WTC11 (cell line): ENCODE measurements around the gene DOCK1. TPM values are rescaled to one million over a fixed set of nuclear protein-coding genes. Genes with fewer than 3 reads are reported as not detected.

Source experiments
- ATAC-seq: fragments of 200-7000 bp; cut with Tn5 transposase; 2 replicates; pipeline ENCODE4 v1.10.0; 2021; ENCODE audit warnings: mild to moderate bottlenecking, moderate library complexity
- CTCF ChIA-PET: fragments of 300-600 bp; sonication (Branson Sonifier 250); formaldehyde crosslinking; loops from one replicate; lab custom pipeline; 2021; ENCODE audit warnings: antibody characterized with exemption; lab: Charles Lee
- POLR2A ChIA-PET: fragments of 350-600 bp; sonication (Branson Sonifier 250); formaldehyde crosslinking; loops from one replicate; lab custom pipeline; 2021; ENCODE audit warnings: antibody characterized with exemption; lab: Charles Lee
- DNase-seq: peaks from one replicate; pipeline ENCODE4 v3.0.0; 2021; ENCODE audit warnings: low spot score
- H3K27ac Mint-ChIP-seq: 2 replicates; pipeline ENCODE4 v1.8.0; 2021; ENCODE audit warnings: mixed read lengths
- H3K27me3 Mint-ChIP-seq: 2 replicates; pipeline ENCODE4 v1.8.0; 2021; ENCODE audit warnings: low read depth, mild to moderate bottlenecking, moderate library complexity, mixed read lengths
- H3K36me3 Mint-ChIP-seq: 2 replicates; pipeline ENCODE4 v1.8.0; 2021; ENCODE audit warnings: mixed read lengths
- H3K4me1 Mint-ChIP-seq: 2 replicates; pipeline ENCODE4 v1.8.0; 2022; ENCODE audit warnings: mixed read lengths
- H3K4me3 Mint-ChIP-seq: 2 replicates; pipeline ENCODE4 v1.8.0; 2021; ENCODE audit warnings: mild to moderate bottlenecking, moderate library complexity, mixed read lengths
- H3K9me3 Mint-ChIP-seq: 2 replicates; pipeline ENCODE4 v1.8.0; 2021; ENCODE audit warnings: mixed read lengths
- AFF4 ChIP-seq: sonication (generic); formaldehyde crosslinking; IDR thresholded peaks from 2 replicates; pipeline ENCODE4 v1.8.1; 2023; ENCODE audit warnings: mild to moderate bottlenecking, missing genetic modification reagents, borderline replicate concordance
- ARID4B ChIP-seq: sonication (generic); formaldehyde crosslinking; IDR thresholded peaks from 2 replicates; pipeline ENCODE4 v1.8.0; 2023; ENCODE audit warnings: missing genetic modification reagents, mild to moderate bottlenecking, borderline replicate concordance
- CBFB ChIP-seq: sonication (generic); formaldehyde crosslinking; IDR thresholded peaks from 2 replicates; pipeline ENCODE4 v1.8.1; 2022; ENCODE audit warnings: mild to moderate bottlenecking, low read depth, missing genetic modification reagents
- CDX4 ChIP-seq: fragments of 250-450 bp; sonication (Bioruptor Pico); IDR thresholded peaks from 2 replicates; pipeline ENCODE4 v1.9.0; 2021; ENCODE audit warnings: moderate library complexity, mild to moderate bottlenecking, inconsistent platforms, borderline replicate concordance
- CREB1 ChIP-seq: sonication (generic); formaldehyde crosslinking; IDR thresholded peaks from 2 replicates; pipeline ENCODE4 v1.8.0; 2023; ENCODE audit warnings: mild to moderate bottlenecking, missing genetic modification reagents
- HMGA2 ChIP-seq: fragments of 250-450 bp; sonication (Bioruptor Pico); IDR thresholded peaks from 2 replicates; pipeline ENCODE4 v1.4.0; 2021; ENCODE audit warnings: mild to moderate bottlenecking, moderate library complexity
- IRF1 ChIP-seq: sonication (generic); formaldehyde crosslinking; IDR thresholded peaks from 2 replicates; pipeline ENCODE4 v1.8.0; 2023; ENCODE audit warnings: missing genetic modification reagents
- JAZF1 ChIP-seq: fragments of 250-450 bp; sonication (Bioruptor Pico); IDR thresholded peaks from 2 replicates; pipeline ENCODE4 v1.9.0; 2021; ENCODE audit warnings: moderate library complexity, mild to moderate bottlenecking, inconsistent platforms
- MXD4 ChIP-seq: fragments of 250-450 bp; sonication (Bioruptor Pico); IDR thresholded peaks from 2 replicates; pipeline ENCODE4 v1.8.0; 2021; ENCODE audit warnings: mild to moderate bottlenecking, moderate library complexity, borderline replicate concordance
- NR1H2 ChIP-seq: sonication (generic); formaldehyde crosslinking; IDR thresholded peaks from 2 replicates; pipeline ENCODE4 v1.9.0; 2021; ENCODE audit warnings: mild to moderate bottlenecking, moderate library complexity, missing genetic modification reagents
- PREB ChIP-seq: sonication (generic); formaldehyde crosslinking; IDR thresholded peaks from 2 replicates; pipeline ENCODE4 v1.8.1; 2022; ENCODE audit warnings: mild to moderate bottlenecking, missing genetic modification reagents, moderate library complexity, borderline replicate concordance
- SMAD3 ChIP-seq: sonication (generic); formaldehyde crosslinking; IDR thresholded peaks from 2 replicates; pipeline ENCODE4 v1.8.0; 2022; ENCODE audit warnings: missing genetic modification reagents, mild to moderate bottlenecking, borderline replicate concordance
- SMAD4 ChIP-seq: sonication (generic); formaldehyde crosslinking; IDR thresholded peaks from 2 replicates; pipeline ENCODE4 v1.8.0; 2022; ENCODE audit warnings: mild to moderate bottlenecking, missing genetic modification reagents
- SP1 ChIP-seq: sonication (generic); formaldehyde crosslinking; conservative IDR thresholded peaks from 2 replicates; pipeline ENCODE4 v1.8.1; 2022; ENCODE audit warnings: missing genetic modification reagents
- TEAD1 ChIP-seq: sonication (generic); formaldehyde crosslinking; IDR thresholded peaks from 2 replicates; pipeline ENCODE4 v1.8.0; 2022; ENCODE audit warnings: mild to moderate bottlenecking, missing genetic modification reagents
- ZBTB43 ChIP-seq: sonication (generic); formaldehyde crosslinking; IDR thresholded peaks from 2 replicates; pipeline ENCODE4 v1.8.1; 2023; ENCODE audit warnings: mild to moderate bottlenecking, missing genetic modification reagents
- ZMAT4 ChIP-seq: fragments of 250-450 bp; sonication (Bioruptor Pico); IDR thresholded peaks from 2 replicates; pipeline ENCODE4 v1.9.0; 2021; ENCODE audit warnings: mild to moderate bottlenecking
- ZNF121 ChIP-seq: sonication (generic); formaldehyde crosslinking; IDR thresholded peaks from 2 replicates; pipeline ENCODE4 v1.8.0; 2023; ENCODE audit warnings: missing genetic modification reagents
- ZNF138 ChIP-seq: sonication (generic); formaldehyde crosslinking; conservative IDR thresholded peaks from 2 replicates; pipeline ENCODE4 v1.8.1; 2022; ENCODE audit warnings: mild to moderate bottlenecking, moderate library complexity, missing genetic modification reagents
- ZNF219 ChIP-seq: sonication (generic); formaldehyde crosslinking; IDR thresholded peaks from 2 replicates; pipeline ENCODE4 v1.8.0; 2023; ENCODE audit warnings: missing genetic modification reagents, mild to moderate bottlenecking, borderline replicate concordance
- ZNF396 ChIP-seq: fragments of 250-450 bp; sonication (Bioruptor Pico); IDR thresholded peaks from 2 replicates; pipeline ENCODE4 v1.8.0; 2021; ENCODE audit warnings: mild to moderate bottlenecking, moderate library complexity, borderline replicate concordance
- ZNF512 ChIP-seq: sonication (generic); formaldehyde crosslinking; IDR thresholded peaks from 2 replicates; pipeline ENCODE4 v1.8.1; 2022; ENCODE audit warnings: missing genetic modification reagents, borderline replicate concordance
- total RNA-seq: library from RNA; stranded (reverse); gene quantifications from 3 replicates; pipeline ENCODE4 v1.2.3, GENCODE V29; 2021

Gene DOCK1
- total RNA-seq, 1 experiment from 2014 or later = 52.1 TPM

- peaks cover 32% of the 10 kb centered on the region for H3K4me1 Mint-ChIP-seq
- no peak overlapping the region for H3K27ac Mint-ChIP-seq
- ChIA-PET POLR2A (no interaction called here), CTCF (no interaction called here)
- no peak overlapping the region for H3K4me3 Mint-ChIP-seq
- H3K27me3 Mint-ChIP-seq = no peaks in the 10 kb centered on the region; the same call in none of the 2 replicates
- ATAC-seq = no peak
- peaks cover 40% of the 10 kb centered on the region for H3K9me3 Mint-ChIP-seq
- TF ChIP-seq HMGA2 (CRISPR knock-in tag) (no peak), MXD4 (no peak), ZNF138 (CRISPR knock-in tag) (no peak), CREB1 (CRISPR knock-in tag) (no peak), JAZF1 (no peak), ZNF121 (no peak), ZNF512 (CRISPR knock-in tag) (no peak), TEAD1 (CRISPR knock-in tag) (no peak), SMAD4 (no peak), CDX4 (CRISPR knock-in tag) (no peak), SMAD3 (CRISPR knock-in tag) (no peak), NR1H2 (CRISPR knock-in tag) (no peak), ZNF219 (CRISPR knock-in tag) (no peak), ZNF396 (CRISPR knock-in tag) (no peak), CBFB (CRISPR knock-in tag) (no peak), ZMAT4 (CRISPR knock-in tag) (no peak), IRF1 (CRISPR knock-in tag) (no peak), AFF4 (CRISPR knock-in tag) (no peak)
- TF ChIP-seq, all 79 proteins: peak for 0
- peaks cover 46% of the 10 kb centered on the region for H3K36me3 Mint-ChIP-seq
- no peak for DNase-seq
These were observed 377.8 kb downstream of the DOCK1 start for GRCh38 chr10:127283017-127283416.

GRCh38 chr10:127283576-127283975 is 378.3 kb downstream of the DOCK1 start:
- ChIA-PET CTCF (no interaction called here), POLR2A (no interaction called here)
- peaks cover 27% of the 10 kb centered on the region for H3K4me1 Mint-ChIP-seq
- no peak for TF ChIP-seq PREB (CRISPR knock-in tag)
- TF ChIP-seq ARID4B (CRISPR knock-in tag) = no peak
- TF ChIP-seq SP1 (CRISPR knock-in tag) = no peak
- no peak for TF ChIP-seq ZBTB43
- TF ChIP-seq ZMAT4 (CRISPR knock-in tag) = no peak

More at GRCh38 chr10:127283576-127283975, 378.3 kb downstream of the DOCK1 start:
- DNase-seq (no peak), ATAC-seq (no peak)
- Mint-ChIP-seq H3K4me3 (no peak overlapping the region), H3K27ac (no peak overlapping the region), H3K9me3 (peaks cover 39% of the 10 kb centered on the region), H3K27me3 (no peaks in the 10 kb centered on the region; the same call in none of the 2 replicates), H3K36me3 (peaks cover 44% of the 10 kb centered on the region)
